Measurements from ENCODE around the gene PHF12. TPM values are rescaled to one million over a fixed set of nuclear protein-coding genes. Genes with fewer than 3 reads are reported as not detected.

PHF12 gene
- total and polyA plus RNA-seq, 2 of the 13 experiments (the other 11 are each of a cell fraction or from before 2014, with no cell fraction given): 9.8 to 17.1 TPM

- CTCF ChIA-PET (ENCODE audit: low intra/inter-chr PET ratio, low total read pairs): no interaction called here
- FAIRE-seq: no peak
- Histone ChIP-seq H3K9me3 (ENCODE audit: low read length) (no peaks in the 10 kb centered on the region), H3K9ac (ENCODE audit: insufficient read depth, low read depth, low read length) (no peak overlapping the region), H3K27me3 (ENCODE audit: control insufficient read depth in 1 of 2, insufficient read depth in 2 of 2, low read length in 2 of 2) (no peaks in the 10 kb centered on the region), H3K4me3 (replicated peaks in 1 of 3; ENCODE audit: insufficient read depth in 1 of 3, low read depth in 2 of 3, low read length in 3 of 3) (no peak overlapping the region), H3K27ac (ENCODE audit: extremely low read length, insufficient read depth, low read length) (no peak overlapping the region), H3K4me2 (ENCODE audit: low read depth, low read length) (no peak overlapping the region), H4K20me1 (ENCODE audit: insufficient read depth, low read length) (peaks cover 25% of the 10 kb centered on the region), H2AFZ (ENCODE audit: low read length) (no peak overlapping the region), H3K4me1 (ENCODE audit: insufficient read depth, low read length) (peaks cover 59% of the 10 kb centered on the region), H3K79me2 (ENCODE audit: insufficient read depth, low read length) (peaks cover 95% of the 10 kb centered on the region), H3K36me3 (replicated peaks in 1 of 2; ENCODE audit: control insufficient read depth in 1 of 2, insufficient read depth in 2 of 2, low read length in 2 of 2) (peaks cover 3 to 15% of the 10 kb centered on the region in 2 experiments; a peak in 4 of 5 replicates)
- TF ChIP-seq MXD4 (CRISPR knock-in tag; IDR thresholded peaks at IDR 0.05) (no peak), TBP (CRISPR knock-in tag; IDR thresholded peaks at IDR 0.05) (no peak), RFX1 (IDR thresholded peaks at IDR 0.05) (no peak)
- in situ Hi-C loops (cut with HindIII; ENCODE audit: extremely low pct_ligation_motif_present, low pct_unique_long_range_greater_than_20kb) (no loop called here), intact Hi-C loops (cut with micrococcal nuclease; ENCODE audit: unreplicated experiment) (no loop called here)
- no peak for ATAC-seq
- no peak for DNase-seq (ENCODE audit: low spot score)
- BruUV-seq (replicated peaks): no TSS peak
- POLR2A ChIA-PET: interaction anchor here (0.9 kb wide), 1 partner anchor 9 kb away, joined by 3 read pairs; no protein-coding TSS in a partner anchor
- WGBS (ENCODE audit: low lambda C conversion rate): 93% methylated on average over 3 of the region's 3 CpGs
Measured at GRCh38 chr17:28940142-28940541, 11.2 kb downstream of the PHF12 start.

- peaks cover 3 to 7% of the 10 kb centered on the region in 2 experiments; a peak in 4 of 5 replicates for H3K36me3 ChIP-seq (replicated peaks in 1 of 2; ENCODE audit: control insufficient read depth in 1 of 2, insufficient read depth in 2 of 2, low read length in 2 of 2)
- ChIA-PET CTCF (ENCODE audit: low intra/inter-chr PET ratio, low total read pairs) (no interaction called here), POLR2A (interaction anchor here (4.6 kb wide), 1 partner anchor 12 kb away, joined by 57 read pairs; the partner anchor contains the start of gene PHF12)
- H4K20me1 ChIP-seq (ENCODE audit: insufficient read depth, low read length): peaks cover 25% of the 10 kb centered on the region
- in situ Hi-C loops (cut with HindIII; ENCODE audit: extremely low pct_ligation_motif_present, low pct_unique_long_range_greater_than_20kb): no loop called here
- H3K9me3 ChIP-seq (ENCODE audit: low read length): no peaks in the 10 kb centered on the region
- H3K27ac ChIP-seq (ENCODE audit: extremely low read length, insufficient read depth, low read length): no peak overlapping the region
- no peak overlapping the region for H3K4me3 ChIP-seq (replicated peaks in 1 of 3; ENCODE audit: insufficient read depth in 1 of 3, low read depth in 2 of 3, low read length in 3 of 3)
- no TSS peak for BruUV-seq (replicated peaks)
- H2AFZ ChIP-seq (ENCODE audit: low read length): no peak overlapping the region
- intact Hi-C loops (cut with micrococcal nuclease; ENCODE audit: unreplicated experiment): no loop called here
- no peak for ATAC-seq
- H3K27me3 ChIP-seq (ENCODE audit: control insufficient read depth in 1 of 2, insufficient read depth in 2 of 2, low read length in 2 of 2): no peaks in the 10 kb centered on the region
- H3K4me2 ChIP-seq (ENCODE audit: low read depth, low read length): no peak overlapping the region
- DNase-seq (ENCODE audit: low spot score): no peak
- H3K9ac ChIP-seq (ENCODE audit: insufficient read depth, low read depth, low read length): no peak overlapping the region
- H3K79me2 ChIP-seq (ENCODE audit: insufficient read depth, low read length): peaks cover 94% of the 10 kb centered on the region
- H3K4me1 ChIP-seq (ENCODE audit: insufficient read depth, low read length): peaks cover 54% of the 10 kb centered on the region
- FAIRE-seq: no peak
- TF ChIP-seq SOX6 (IDR thresholded peaks at IDR 0.05): no peak
- no peak for TF ChIP-seq SOX6 (CRISPR knock-in tag; IDR thresholded peaks at IDR 0.05)
- no peak for TF ChIP-seq TFE3 (CRISPR knock-in tag; IDR thresholded peaks at IDR 0.05)
- no peak for TF ChIP-seq ATF7-NPFF (CRISPR knock-in tag; IDR thresholded peaks at IDR 0.05; ENCODE audit: low read depth)
- no peak for TF ChIP-seq HCFC1 (IDR thresholded peaks at IDR 0.05; ENCODE audit: low read depth, low read length)
- no peak for TF ChIP-seq ZNF552 (CRISPR knock-in tag; IDR thresholded peaks at IDR 0.05; ENCODE audit: borderline replicate concordance)
- no peak for TF ChIP-seq FUBP1 (CRISPR knock-in tag; IDR thresholded peaks at IDR 0.05; ENCODE audit: borderline replicate concordance)
- no peak for TF ChIP-seq MNT (IDR thresholded peaks at IDR 0.05)
- no peak for TF ChIP-seq ZNF710 (CRISPR knock-in tag; IDR thresholded peaks at IDR 0.05; ENCODE audit: borderline replicate concordance)
Measured at GRCh38 chr17:28938552-28938951, 12.8 kb downstream of the PHF12 start.
